ENCODE data around the gene PSRC1. TPM values are rescaled to one million over a fixed set of nuclear protein-coding genes. Genes with fewer than 3 reads are reported as not detected.

PSRC1 gene
- total RNA-seq, 2 donors from 2014 or later: 3.1 to 6.1 TPM

DNA sequence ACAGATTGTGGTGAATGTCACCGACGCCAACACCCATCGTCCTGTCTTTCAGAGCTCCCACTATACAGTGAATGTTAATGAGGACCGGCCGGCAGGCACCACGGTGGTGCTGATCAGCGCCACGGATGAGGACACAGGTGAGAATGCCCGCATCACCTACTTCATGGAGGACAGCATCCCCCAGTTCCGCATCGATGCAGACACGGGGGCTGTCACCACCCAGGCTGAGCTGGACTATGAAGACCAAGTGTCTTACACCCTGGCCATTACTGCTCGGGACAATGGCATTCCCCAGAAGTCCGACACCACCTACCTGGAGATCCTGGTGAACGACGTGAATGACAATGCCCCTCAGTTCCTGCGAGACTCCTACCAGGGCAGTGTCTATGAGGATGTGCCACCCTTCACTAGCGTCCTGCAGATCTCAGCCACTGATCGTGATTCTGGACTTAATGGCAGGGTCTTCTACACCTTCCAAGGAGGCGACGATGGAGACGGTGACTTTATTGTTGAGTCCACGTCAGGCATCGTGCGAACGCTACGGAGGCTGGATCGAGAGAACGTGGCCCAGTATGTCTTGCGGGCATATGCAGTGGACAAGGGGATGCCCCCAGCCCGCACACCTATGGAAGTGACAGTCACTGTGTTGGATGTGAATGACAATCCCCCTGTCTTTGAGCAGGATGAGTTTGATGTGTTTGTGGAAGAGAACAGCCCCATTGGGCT lies 30.6 kb downstream of the PSRC1 start:
- intact Hi-C loops (cut with DNase I, micrococcal nuclease): no loop called here
- peak in 1 of 2 donors; percentile 21 for DNase-seq
- no peak for ATAC-seq

DNA sequence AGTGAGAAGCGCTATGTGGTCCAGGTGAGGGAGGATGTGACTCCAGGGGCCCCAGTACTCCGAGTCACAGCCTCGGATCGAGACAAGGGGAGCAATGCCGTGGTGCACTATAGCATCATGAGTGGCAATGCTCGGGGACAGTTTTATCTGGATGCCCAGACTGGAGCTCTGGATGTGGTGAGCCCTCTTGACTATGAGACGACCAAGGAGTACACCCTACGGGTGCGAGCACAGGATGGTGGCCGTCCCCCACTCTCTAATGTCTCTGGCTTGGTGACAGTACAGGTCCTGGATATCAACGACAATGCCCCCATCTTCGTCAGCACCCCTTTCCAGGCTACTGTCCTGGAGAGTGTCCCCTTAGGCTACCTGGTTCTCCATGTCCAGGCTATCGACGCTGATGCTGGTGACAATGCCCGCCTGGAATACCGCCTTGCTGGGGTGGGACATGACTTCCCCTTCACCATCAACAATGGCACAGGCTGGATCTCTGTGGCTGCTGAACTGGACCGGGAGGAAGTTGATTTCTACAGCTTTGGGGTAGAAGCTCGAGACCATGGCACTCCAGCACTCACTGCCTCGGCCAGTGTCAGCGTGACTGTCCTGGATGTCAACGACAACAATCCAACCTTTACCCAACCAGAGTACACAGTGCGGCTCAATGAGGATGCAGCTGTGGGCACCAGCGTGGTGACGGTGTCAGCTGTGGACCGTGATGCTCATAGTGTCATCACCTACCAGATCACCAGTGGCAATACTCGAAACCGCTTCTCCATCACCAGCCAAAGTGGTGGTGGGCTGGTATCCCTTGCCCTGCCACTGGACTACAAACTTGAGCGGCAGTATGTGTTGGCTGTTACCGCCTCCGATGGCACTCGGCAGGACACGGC lies 31.4 kb downstream of the PSRC1 start:
- DNase-seq (peak in 1 of 2 donors; percentile 17), ATAC-seq (no peak)
- intact Hi-C loops (cut with DNase I, micrococcal nuclease): no loop called here

DNA sequence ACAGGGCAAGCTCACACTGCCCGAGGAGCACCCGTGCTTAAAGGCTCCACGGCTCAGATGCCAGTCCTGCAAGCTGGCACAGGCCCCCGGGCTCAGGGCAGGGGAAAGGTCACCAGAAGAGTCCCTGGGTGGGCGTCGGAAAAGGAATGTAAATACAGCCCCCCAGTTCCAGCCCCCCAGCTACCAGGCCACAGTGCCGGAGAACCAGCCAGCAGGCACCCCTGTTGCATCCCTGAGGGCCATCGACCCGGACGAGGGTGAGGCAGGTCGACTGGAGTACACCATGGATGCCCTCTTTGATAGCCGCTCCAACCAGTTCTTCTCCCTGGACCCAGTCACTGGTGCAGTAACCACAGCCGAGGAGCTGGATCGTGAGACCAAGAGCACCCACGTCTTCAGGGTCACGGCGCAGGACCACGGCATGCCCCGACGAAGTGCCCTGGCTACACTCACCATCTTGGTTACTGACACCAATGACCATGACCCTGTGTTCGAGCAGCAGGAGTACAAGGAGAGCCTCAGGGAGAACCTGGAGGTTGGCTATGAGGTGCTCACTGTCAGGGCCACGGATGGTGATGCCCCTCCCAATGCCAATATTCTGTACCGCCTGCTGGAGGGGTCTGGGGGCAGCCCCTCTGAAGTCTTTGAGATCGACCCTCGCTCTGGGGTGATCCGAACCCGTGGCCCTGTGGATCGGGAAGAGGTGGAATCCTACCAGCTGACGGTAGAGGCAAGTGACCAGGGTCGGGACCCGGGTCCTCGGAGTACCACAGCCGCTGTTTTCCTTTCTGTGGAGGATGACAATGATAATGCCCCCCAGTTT lies 32.3 kb downstream of the PSRC1 start:
- intact Hi-C loops (cut with DNase I, micrococcal nuclease): no loop called here
- ATAC-seq (no peak), DNase-seq (peak in 1 of 2 donors; percentile 23)

DNA sequence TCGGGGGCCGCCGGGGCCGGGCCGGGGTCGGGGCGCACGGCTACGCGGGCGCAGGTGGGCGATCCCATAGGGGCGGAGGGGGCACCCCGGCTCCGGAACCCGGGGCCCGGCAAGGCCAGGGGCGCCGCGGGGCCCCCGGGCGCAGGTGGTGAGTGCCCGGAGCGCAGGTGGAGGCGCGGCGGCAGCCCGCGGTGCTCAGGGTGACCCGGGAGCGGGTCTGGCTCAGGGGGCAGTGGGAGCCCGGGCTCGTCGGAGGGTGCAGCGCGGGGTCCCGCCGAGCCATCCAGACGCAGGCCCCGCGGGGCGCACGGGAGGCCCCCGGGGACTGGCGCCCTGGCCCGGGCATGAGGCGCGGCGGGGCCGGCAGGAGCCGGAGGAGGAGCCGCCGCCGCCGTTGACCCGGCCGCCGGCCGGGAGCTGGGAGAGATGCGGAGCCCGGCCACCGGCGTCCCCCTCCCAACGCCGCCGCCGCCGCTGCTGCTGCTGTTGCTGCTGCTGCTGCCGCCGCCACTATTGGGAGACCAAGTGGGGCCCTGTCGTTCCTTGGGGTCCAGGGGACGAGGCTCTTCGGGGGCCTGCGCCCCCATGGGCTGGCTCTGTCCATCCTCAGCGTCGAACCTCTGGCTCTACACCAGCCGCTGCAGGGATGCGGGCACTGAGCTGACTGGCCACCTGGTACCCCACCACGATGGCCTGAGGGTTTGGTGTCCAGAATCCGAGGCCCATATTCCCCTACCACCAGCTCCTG lies 33.1 kb downstream of the PSRC1 start:
- intact Hi-C loops (cut with DNase I, micrococcal nuclease): no loop called here
- peak; percentile 41 for ATAC-seq
- DNase-seq: no peak

DNA sequence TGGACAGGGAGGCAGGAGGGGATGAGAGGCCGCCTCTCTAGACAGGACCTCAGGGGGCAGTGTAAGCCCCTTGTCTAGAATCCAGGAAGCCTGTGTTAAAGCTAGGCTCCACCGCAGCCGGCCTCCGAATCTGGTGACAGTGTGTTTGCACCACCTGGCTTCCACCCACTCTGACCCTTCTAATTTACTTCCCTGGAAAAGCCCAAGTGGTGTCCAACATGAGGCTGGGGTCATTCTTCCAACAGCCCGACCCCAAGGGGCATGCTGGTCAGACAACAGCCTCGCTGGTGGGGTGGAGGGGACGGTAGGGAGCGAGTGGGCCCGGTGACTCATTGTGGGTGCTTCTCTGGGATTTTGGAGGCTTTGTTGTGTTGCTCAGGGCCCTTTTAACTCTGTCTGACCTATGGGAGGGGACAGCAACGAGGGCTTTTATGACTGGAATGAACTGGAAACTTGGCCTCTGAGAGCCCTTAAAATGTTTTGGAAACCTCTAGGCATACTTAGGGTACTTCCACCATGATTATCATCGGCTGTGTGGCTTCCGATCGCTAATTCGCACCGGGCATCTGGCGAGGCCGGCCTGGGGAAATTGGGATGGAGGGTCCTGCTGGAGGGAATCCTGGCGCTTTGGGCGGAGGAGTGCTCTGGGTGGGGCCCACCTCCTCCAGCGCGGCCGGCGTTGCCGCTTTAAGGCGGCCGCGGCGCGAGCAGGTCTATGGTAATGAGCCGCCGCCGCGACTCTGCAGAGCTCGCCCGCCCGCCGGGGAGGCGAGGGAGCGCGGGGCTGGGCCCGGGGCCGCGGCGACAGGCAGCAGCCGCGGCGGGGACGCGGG lies 33.9 kb downstream of the PSRC1 start, which contains the start of gene CELSR2:
TSS of gene CELSR2 (plus strand) at position 743 of the 833 bp plus-strand sequence. CDS start 541 bp downstream, outside the sequence.
- peak; percentile 91 for ATAC-seq
- DNase-seq: peak; percentile 41 to 73
- intact Hi-C loops (cut with DNase I, micrococcal nuclease): no loop called here

DNA sequence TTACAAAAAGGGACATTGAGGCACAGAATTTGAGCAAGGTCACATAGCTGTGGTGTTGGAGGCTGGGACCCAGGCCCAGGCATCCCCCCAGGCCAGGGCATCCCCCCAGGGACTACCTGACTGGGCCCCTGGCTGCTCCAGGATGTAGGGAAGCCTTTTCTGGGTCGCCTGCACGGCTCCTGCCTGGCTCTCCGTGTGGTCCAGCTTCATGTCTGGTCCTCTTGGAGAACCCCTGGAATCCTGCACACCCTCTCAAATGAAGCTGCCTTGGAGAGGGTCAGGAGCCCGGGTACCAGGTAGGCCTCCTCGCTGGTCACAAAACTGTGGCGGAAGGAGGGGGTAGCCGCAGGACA lies 34.5 kb downstream of the PSRC1 start:
- DNase-seq (no peak), ATAC-seq (no peak)
- intact Hi-C loops (cut with DNase I, micrococcal nuclease): no loop called here

DNA sequence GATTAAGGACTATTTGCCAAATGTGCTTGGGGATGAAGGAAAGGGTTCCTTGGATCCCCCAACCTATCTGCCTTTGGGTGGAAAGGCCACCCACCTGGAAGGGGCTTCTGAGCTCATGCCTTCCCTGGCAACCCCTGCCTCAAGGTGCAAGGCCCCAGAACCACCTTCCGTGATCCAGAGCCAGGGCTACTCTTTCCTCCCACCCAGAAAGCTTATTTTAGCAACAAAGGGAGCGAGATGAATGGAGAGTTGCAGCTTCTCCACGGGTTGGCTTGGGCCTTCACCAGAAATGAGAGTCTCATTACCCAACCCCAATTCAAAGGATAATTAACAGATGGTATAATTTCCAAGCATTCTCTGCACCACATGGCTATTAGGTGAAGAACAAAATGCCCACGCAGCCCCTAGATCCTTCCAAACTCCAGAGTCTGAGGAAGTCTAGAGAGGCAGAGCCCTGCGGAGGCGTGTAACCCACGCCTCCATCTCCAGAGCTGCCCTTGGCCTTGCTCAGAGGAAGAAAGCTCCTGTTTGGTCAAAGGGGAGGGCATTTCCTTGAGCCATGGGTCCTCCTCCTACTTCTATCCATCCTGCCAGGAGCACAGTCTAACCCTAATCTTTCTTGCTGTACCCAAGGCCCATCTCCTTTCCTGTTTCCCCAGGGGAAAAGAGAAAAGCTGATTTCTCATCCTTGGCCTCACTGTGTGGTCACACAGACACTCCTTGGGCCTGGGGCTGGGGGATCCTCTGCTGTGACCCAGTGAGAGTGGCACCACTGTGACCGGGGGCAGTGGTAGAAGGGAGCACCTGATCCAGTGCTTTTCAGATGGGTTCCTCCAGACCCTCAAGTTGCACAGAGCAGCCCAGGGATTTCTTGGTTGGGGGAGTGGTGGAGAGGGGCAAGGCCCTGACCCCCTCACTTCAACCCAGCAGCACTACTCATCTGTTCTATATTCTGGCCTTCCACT lies 35.3 kb downstream of the PSRC1 start:
- ATAC-seq: no peak
- no peak for DNase-seq
- intact Hi-C loops (cut with DNase I, micrococcal nuclease): no loop called here

DNA sequence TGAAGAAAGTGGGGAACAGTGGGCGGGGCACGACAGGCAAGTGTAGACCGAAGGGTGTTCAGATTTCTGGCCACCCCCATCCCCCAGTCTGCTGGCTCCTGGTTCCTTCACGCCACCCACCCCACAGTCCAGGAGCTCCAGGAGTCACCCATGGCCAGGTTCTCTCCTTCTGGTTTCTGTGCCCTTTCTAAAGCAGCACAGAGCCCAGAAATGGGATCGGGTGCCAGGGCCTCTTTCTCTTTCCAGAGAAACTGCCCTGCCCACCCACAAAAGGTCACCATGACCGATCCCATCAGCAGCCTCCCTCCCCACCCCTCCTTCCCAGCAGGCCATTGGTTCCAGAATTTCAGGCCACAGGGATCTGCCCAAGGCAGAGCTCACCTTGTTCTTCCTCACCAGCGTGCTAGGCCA lies 36.8 kb downstream of the PSRC1 start:
- intact Hi-C loops (cut with DNase I, micrococcal nuclease): no loop called here
- no peak for DNase-seq
- no peak for ATAC-seq

DNA sequence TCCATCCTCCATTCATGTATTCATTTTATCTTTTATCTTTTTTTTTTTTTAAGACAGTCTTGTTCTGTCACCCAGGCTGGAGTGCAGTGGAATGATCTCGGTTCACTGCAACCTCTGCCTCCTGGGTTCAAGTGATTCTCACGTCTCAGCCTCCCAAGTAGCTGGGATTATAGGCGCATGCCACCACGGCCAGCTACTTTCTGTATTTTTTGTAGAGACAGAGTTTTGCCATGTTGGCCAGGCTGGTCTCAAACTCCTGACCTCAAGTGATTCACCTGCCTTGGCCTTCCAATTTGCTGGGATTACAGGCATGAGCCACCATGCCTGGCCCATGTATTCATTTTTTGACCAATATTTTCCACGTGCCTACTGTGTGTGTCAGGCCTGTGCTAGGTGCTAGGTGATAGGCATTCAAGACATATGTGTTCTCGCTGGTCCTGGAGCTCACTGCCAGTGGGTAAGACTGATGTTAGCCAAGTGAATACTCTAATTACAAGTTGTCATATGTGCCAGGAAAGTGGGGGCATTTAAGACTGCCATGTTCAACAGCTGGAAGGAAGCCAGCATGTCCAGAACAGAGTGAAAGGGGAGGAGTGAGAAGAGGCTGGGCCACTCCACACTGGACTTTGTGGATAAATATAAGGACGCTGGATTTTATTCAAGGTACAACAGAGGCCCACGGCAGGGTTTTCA lies 38.9 kb downstream of the PSRC1 start:
- intact Hi-C loops (cut with DNase I, micrococcal nuclease): no loop called here
- ATAC-seq (no peak), DNase-seq (no peak)

DNA sequence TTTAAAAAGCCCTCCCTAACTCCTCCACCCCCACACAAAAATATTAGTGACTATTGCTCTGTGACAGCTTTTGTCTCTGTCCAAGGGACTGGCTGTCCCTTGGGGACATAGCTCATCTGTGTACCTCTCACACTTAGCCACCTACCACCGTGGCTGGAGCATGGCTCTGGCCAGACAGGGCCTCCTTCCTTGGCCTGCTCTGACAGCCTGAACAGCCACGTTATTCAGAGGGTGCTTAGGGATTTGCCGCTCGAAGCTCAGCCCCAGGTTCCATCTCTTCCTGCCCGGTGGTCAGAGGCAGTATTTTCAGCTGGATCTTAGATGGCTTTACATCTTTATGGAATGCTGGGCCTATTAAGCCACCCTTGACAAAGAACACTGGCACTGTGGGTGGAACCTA lies 39.7 kb downstream of the PSRC1 start:
- no peak for DNase-seq
- intact Hi-C loops (cut with DNase I, micrococcal nuclease): no loop called here
- ATAC-seq: no peak

DNA sequence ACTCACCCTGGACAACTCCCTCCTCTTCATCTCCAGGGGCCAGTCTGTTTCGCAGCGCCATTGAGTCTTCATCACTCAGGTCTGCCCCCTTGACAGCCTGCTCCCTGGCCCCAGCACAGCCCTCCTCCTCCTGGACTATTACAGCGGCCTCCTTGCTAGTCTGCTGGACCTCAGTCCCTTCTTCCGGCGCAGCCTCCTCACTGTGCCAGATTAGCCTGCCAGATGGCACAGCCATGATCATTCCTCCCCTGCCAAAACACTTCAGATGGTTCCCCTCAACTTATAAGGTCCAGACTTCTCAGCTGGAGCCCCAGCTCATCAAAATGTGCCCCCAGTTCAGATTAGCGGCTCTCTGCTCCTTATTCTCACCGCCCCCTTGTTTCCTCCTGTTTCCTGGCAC lies 40.6 kb downstream of the PSRC1 start:
- intact Hi-C loops (cut with DNase I, micrococcal nuclease): no loop called here
- no peak for DNase-seq
- no peak for ATAC-seq

DNA sequence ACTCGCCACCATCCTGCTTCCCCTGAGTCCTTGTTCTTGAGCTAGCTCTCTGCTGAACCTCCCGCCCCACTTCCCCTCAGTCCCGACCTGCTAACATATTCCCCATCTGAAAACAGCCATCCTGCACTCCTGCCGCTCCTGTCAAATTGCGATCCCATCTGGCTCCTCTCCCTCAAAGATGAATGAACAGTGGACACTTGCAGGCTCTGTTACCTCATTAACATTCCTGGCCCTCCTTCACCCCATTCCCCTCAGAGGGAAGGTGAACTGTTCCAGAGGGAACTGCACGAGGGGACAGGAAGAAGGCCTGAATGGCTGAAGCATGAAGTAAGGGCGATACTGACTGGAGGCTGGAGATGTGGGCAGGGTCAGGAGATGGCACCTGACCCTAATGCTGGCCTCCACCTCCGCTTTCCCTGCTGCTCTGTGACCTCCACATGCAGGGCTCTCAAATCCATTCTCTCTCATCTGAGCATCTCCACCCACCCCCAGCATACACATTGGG lies 41.1 kb downstream of the PSRC1 start:
- ATAC-seq (no peak), DNase-seq (no peak)
- intact Hi-C loops (cut with DNase I, micrococcal nuclease): no loop called here

DNA sequence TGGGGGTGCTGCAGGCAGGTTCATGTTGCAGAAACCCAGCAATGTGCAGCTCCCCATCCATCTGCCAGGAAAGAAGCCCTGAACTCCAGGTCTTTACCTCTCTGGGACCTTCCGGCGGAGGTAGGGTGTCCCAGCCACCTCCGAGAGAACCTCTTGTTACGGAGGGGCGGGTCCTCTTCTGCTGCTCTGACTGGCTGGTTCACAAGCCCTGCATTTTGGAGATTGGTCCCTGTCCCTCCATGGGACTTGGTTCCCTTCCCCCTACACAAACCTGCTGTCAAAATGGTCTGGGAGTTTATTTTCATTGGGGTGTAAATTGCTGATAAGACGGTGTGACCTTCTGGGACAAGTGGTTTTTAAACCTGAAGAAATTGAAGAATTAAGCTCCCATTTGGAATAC lies 41.6 kb downstream of the PSRC1 start:
- DNase-seq (no peak), ATAC-seq (no peak)
- intact Hi-C loops (cut with DNase I, micrococcal nuclease): no loop called here

DNA sequence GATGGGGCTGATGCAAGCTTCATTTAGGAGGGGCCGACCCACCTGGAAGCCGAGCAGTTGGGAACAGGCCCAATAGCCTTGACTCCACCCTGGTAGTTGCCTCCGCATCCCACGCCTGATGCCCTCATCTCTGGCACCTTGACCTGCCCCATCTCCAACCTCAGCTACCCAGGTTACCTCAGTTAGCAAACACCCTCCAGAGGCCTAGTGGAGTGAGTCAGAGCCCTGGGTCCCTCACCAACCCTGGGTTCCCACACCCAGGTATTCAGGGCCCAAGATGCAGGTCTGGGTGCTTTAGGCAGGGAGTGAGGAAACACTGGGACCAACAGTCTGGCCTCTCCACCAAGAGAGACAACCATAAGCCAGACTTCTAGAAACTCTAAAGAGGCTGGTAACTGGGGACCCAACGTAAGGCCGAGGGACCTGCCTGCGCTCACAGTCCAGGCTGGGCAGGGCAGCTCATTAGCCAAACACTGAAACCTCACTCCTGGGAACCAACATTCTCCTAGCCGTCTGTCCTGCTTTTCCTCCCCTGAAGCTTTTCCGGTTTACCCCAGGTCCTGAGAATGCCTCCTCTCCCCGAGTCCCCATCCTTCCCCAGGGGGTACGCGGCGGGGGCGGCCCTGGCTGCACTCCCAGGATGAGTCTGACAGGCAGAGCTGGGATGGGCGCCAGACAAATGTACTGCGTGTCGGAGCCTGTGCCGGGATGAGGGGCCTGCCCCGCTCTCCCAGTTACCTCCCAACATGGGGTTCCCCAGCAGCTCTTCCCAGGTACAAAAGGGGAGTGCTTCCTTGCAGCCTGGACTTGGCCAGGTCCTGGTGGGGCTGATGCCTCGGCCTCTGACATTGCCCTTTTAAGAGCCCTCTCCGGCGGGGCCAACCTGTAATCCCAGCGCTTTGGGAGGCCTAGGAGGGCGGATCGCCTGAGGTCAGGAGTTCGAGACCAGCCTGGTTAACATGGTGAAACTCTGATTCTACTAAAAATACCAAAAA lies 42.5 kb downstream of the PSRC1 start:
- ATAC-seq (peak; percentile 71), DNase-seq (peak in 1 of 2 donors; percentile 67)
- intact Hi-C loops (cut with DNase I, micrococcal nuclease): no loop called here

All from left colon (tissue), 2 donors.